Caco-2 (cell line): ENCODE data around the gene PAPOLB. TPM values are rescaled to one million over a fixed set of nuclear protein-coding genes. Genes with fewer than 3 reads are reported as not detected.
A peak's percentile ranks its signal among the peaks of the same experiment; 100 is the strongest.

Experiments used
- BruUV-seq: library from RNA; stranded (reverse); fragments of 400-500 nt; replicated peaks from 2 replicates; lab custom pipeline; 2021; lab: Mats Ljungman, UMichigan
- CTCF ChIA-PET: fragments of 300-600 bp; sonication (Branson Sonifier 250); formaldehyde crosslinking; loops from one replicate; lab custom pipeline; 2022; ENCODE audit warnings: antibody characterized with exemption; lab: Charles Lee
- POLR2A ChIA-PET: fragments of 300-600 bp; sonication (Branson Sonifier 250); formaldehyde crosslinking; loops from one replicate; lab custom pipeline; 2022; ENCODE audit warnings: antibody characterized with exemption; lab: Charles Lee
- DNase-seq, 2 experiments: peaks; one replicate each; pipeline versions ENCODE4 v3.0.0 to v3.0.0-alpha.2; 2020 to 2022
- H3K27me3 ChIP-seq: replicated peaks from 2 replicates; pipeline ENCODE4 v1.6.0; 2011; ENCODE audit warnings: low read length; ENCODE audit not compliant: control insufficient read depth, insufficient read depth
- H3K36me3 ChIP-seq: 2 replicates; pipeline ENCODE4 v1.5.1; 2011; ENCODE audit warnings: low read length; ENCODE audit not compliant: control insufficient read depth, insufficient read depth
- H3K4me1 ChIP-seq: fragments of 250-450 bp; sonication (Bioruptor Pico); 2 replicates; pipeline ENCODE4 v1.5.1; 2020; ENCODE audit warnings: mild to moderate bottlenecking
- H3K4me3 ChIP-seq: 2 replicates; pipeline ENCODE4 v1.5.1; 2011; ENCODE audit warnings: low read depth, mild to moderate bottlenecking, control low read depth, low read length
- H3K9me3 ChIP-seq: fragments of 250-450 bp; sonication (Bioruptor Pico); 2 replicates; pipeline ENCODE4 v1.5.1; 2020; ENCODE audit warnings: mild to moderate bottlenecking, moderate library complexity
- H3K27ac Mint-ChIP-seq: one replicate; pipeline ENCODE4 v1.8.0; 2022; ENCODE audit warnings: mixed read lengths; ENCODE audit not compliant: unreplicated experiment
- H3K27me3 Mint-ChIP-seq: one replicate; pipeline ENCODE4 v1.8.0; 2022; ENCODE audit warnings: mixed read lengths; ENCODE audit not compliant: insufficient read depth, unreplicated experiment
- H3K36me3 Mint-ChIP-seq: one replicate; pipeline ENCODE4 v1.8.0; 2022; ENCODE audit warnings: mild to moderate bottlenecking, mixed read lengths; ENCODE audit not compliant: insufficient read depth, unreplicated experiment
- H3K4me1 Mint-ChIP-seq: one replicate; pipeline ENCODE4 v1.8.0; 2022; ENCODE audit warnings: low read depth, mixed read lengths; ENCODE audit not compliant: unreplicated experiment
- H3K4me3 Mint-ChIP-seq: one replicate; pipeline ENCODE4 v1.8.0; 2022; ENCODE audit warnings: mild to moderate bottlenecking, moderate library complexity, mixed read lengths; ENCODE audit not compliant: unreplicated experiment
- H3K9me3 Mint-ChIP-seq: one replicate; pipeline ENCODE4 v1.8.0; 2022; ENCODE audit warnings: mixed read lengths; ENCODE audit not compliant: unreplicated experiment
- intact Hi-C: fragments of 100-400 bp; cut with micrococcal nuclease; formaldehyde crosslinking; loops from one replicate; pipeline ENCODE4 v1.10.0; 2022; ENCODE audit not compliant: unreplicated experiment
- total RNA-seq: library from RNA; stranded (reverse); gene quantifications from 2 replicates; pipeline ENCODE4 v1.2.3, GENCODE V29; 2022
- TF ChIP-seq, protein P1 (sequence below), 2 experiments: fragments of 200-600 bp in 1 of 2; IDR thresholded peaks; 1 replicate in 1 of 2; 2 replicates in 1 of 2; pipeline versions ENCODE4 v1.5.1 to v1.8.0; 2011 to 2022; ENCODE audit warnings: antibody characterized with exemption in 1 of 2, control low read depth in 1 of 2, inconsistent platforms in 1 of 2, low read depth in 1 of 2, low read length in 1 of 2, mild to moderate bottlenecking in 1 of 2, moderate library complexity in 1 of 2; ENCODE audit not compliant: insufficient read depth in 1 of 2, severe bottlenecking in 1 of 2, unreplicated experiment in 1 of 2

The PAPOLB gene
- total RNA-seq, 1 experiment from 2014 or later: not detected

DNA sequence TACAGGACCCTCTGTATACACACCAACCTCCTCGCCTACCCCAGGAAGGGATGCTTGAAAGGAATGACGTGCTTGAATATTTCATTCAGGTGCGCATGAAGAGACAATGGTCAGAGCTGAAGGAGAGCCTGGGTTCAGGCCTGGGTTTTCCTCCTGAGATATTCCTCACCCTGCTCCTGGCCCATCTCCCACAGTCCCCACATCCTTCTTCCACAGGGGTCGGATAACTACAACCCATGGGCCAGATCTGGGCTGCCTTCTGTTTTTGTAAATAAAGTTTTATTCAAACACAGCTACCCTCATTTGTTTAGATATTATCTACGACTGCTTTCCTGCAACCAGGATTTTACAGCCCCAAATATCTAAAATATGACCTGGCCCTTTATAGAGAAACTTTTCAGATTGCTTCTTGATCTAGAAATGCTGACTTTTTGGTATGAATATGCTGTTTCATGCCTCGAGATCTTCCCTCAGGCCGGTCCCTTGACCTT is 23.5 kb upstream of the PAPOLB start:
- ChIA-PET POLR2A (no interaction called here), CTCF (no interaction called here)
- no peak overlapping the region for H3K27ac Mint-ChIP-seq
- intact Hi-C loops: no loop called here
- no peaks in the 10 kb centered on the region for H3K27me3 Mint-ChIP-seq
- no peak for DNase-seq
- Histone ChIP-seq H3K4me1 (peaks cover 7% of the 10 kb centered on the region; the same call in 1 of the 2 replicates), H3K36me3 (no peaks in the 10 kb centered on the region), H3K27me3 (no peaks in the 10 kb centered on the region), H3K9me3 (no peaks in the 10 kb centered on the region), H3K4me3 (no peak overlapping the region)
- no peaks in the 10 kb centered on the region for H3K4me1 Mint-ChIP-seq
- H3K4me3 Mint-ChIP-seq: no peak overlapping the region
- TF ChIP-seq, protein P1, sequence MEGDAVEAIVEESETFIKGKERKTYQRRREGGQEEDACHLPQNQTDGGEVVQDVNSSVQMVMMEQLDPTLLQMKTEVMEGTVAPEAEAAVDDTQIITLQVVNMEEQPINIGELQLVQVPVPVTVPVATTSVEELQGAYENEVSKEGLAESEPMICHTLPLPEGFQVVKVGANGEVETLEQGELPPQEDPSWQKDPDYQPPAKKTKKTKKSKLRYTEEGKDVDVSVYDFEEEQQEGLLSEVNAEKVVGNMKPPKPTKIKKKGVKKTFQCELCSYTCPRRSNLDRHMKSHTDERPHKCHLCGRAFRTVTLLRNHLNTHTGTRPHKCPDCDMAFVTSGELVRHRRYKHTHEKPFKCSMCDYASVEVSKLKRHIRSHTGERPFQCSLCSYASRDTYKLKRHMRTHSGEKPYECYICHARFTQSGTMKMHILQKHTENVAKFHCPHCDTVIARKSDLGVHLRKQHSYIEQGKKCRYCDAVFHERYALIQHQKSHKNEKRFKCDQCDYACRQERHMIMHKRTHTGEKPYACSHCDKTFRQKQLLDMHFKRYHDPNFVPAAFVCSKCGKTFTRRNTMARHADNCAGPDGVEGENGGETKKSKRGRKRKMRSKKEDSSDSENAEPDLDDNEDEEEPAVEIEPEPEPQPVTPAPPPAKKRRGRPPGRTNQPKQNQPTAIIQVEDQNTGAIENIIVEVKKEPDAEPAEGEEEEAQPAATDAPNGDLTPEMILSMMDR (IDR thresholded peaks at IDR 0.05; ENCODE audit: insufficient read depth in 1 of 2, low read depth in 1 of 2, low read length in 1 of 2, severe bottlenecking in 1 of 2, unreplicated experiment in 1 of 2): no peak
- H3K36me3 Mint-ChIP-seq: no peaks in the 10 kb centered on the region
- no TSS peak for BruUV-seq
- H3K9me3 Mint-ChIP-seq: no peaks in the 10 kb centered on the region

DNA sequence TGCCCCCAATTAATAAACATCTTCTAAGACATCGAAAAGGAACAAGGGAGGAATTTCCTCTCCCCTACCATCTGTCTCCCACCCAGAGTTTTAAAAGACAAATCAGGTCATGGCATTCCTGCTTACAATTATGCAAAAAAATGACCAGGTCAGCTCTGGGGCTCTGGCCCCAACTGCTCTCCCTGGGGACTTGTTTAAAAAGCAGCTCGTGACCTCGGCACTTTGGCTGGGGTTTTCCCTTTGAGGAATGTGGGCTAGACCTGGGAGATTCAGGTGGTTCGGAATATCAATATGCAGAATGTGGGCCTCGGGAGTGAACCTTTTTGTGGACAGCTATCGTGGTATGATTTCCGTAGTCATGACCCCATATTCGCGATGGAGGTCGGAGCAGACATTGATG is 22.3 kb upstream of the PAPOLB start:
- no peaks in the 10 kb centered on the region for H3K27me3 ChIP-seq
- H3K9me3 ChIP-seq: no peaks in the 10 kb centered on the region
- Mint-ChIP-seq H3K9me3 (no peaks in the 10 kb centered on the region), H3K27me3 (no peaks in the 10 kb centered on the region), H3K4me1 (no peaks in the 10 kb centered on the region), H3K36me3 (no peaks in the 10 kb centered on the region), H3K4me3 (no peak overlapping the region), H3K27ac (no peak overlapping the region)
- H3K4me1 ChIP-seq: peaks cover 7% of the 10 kb centered on the region; the same call in 1 of the 2 replicates
- DNase-seq: no peak
- BruUV-seq: no TSS peak
- TF ChIP-seq, protein P1 (IDR thresholded peaks at IDR 0.05; ENCODE audit: insufficient read depth in 1 of 2, low read depth in 1 of 2, low read length in 1 of 2, severe bottlenecking in 1 of 2, unreplicated experiment in 1 of 2): no peak
- H3K36me3 ChIP-seq: no peaks in the 10 kb centered on the region
- ChIA-PET POLR2A (interaction anchor here (0.7 kb wide), 1 partner anchor 67 kb away, joined by 3 read pairs; no protein-coding TSS in a partner anchor), CTCF (interaction anchor here (1.0 kb wide), 1 partner anchor 54 kb away, joined by 3 read pairs; no protein-coding TSS in a partner anchor)
- H3K4me3 ChIP-seq: no peak overlapping the region
- intact Hi-C loops: no loop called here

DNA sequence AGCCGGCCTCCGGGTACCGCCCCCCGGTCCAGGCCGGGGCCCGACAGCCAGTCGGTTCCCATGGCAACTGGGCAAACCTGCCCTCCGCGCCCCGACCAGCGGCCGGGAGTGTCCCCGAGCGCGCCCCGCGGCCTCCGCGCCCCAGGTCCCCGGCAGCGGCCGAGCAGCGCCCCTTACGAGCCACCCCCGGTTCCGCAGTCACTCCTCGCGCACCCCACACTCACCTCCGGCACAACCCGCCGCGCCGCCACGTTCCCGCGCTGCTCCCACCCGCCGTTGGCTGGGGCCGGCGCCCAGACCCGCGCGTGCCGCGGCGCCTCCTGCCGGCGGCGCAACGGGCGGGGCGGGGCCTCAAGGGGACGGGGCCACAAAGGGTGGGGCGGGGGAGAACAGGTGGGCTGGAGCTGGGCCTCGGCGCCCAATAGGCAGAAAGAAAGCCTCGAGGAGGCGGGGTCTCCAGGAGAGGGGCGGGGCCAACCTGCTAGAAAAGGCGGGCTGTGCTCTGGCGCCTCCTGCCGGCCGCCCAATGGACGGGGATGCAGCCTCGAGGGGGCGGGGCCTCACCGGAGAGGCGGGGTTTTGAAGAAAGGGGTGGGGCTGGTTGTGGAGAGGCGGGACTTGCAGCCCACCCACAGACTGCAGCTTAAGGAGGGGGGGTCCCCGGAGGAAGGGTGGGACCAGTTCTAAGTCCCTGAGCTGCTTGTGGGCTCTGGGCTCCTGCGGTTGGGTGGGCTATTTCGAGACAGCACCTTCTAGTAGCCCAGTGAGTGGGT is 21.7 kb upstream of the PAPOLB start, which contains the start of gene RADIL:
RADIL (minus strand) TSS at position 345 of the 773 bp plus-strand sequence. CDS start 5,577 bp downstream, outside the sequence.
- H3K4me3 ChIP-seq: no peak within 1 kb of the TSS
- H3K4me1 ChIP-seq: peaks cover 7% of the 10 kb centered on the region; the same call in 1 of the 2 replicates
- POLR2A ChIA-PET: no interaction called here
- BruUV-seq: no TSS peak
- intact Hi-C loops: no loop called here
- Mint-ChIP-seq H3K9me3 (no peaks in the 10 kb centered on the region), H3K27ac (no peak within 1 kb of the TSS), H3K4me1 (no peaks in the 10 kb centered on the region), H3K4me3 (peak within 1 kb of the TSS; percentile 13), H3K27me3 (no peaks in the 10 kb centered on the region), H3K36me3 (no peaks in the 10 kb centered on the region)
- H3K9me3 ChIP-seq: no peaks in the 10 kb centered on the region
- TF ChIP-seq, protein P1 (IDR thresholded peaks at IDR 0.05; ENCODE audit: insufficient read depth in 1 of 2, low read depth in 1 of 2, low read length in 1 of 2, severe bottlenecking in 1 of 2, unreplicated experiment in 1 of 2): peak; percentile 23 to 36
- H3K27me3 ChIP-seq: no peaks in the 10 kb centered on the region
- CTCF ChIA-PET: interaction anchor here (1.0 kb wide), 1 partner anchor 54 kb away, joined by 3 read pairs; no protein-coding TSS in a partner anchor
- DNase-seq: peak; percentile 67 to 71
- no peaks in the 10 kb centered on the region for H3K36me3 ChIP-seq
